ENCODE measurements around the gene USP5. TPM values are rescaled to one million over a fixed set of nuclear protein-coding genes. Genes with fewer than 3 reads are reported as not detected.
A peak's percentile ranks its signal among the peaks of the same experiment; 100 is the strongest.

The USP5 gene
- total RNA-seq, 1 donor from 2014 or later = 146 TPM

DNA sequence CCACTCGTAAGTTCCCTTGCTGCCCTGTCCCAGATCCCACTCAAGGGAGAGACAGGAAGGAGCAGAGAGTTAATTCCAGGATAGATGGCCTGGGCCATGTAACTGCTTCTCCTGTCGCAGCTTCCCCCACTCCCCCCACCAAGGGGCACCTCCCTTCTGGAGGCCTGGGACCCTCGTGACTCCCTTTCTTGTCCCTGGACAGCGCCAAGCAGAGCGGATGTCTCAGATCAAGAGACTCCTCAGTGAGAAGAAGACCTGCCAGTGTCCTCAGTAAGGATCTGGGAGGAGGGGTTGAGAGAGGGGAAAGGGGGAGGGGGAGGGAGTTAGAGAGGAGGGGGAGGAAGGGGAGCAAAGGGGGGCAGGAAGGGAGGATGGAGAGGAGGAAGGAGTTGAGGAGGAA is 33.3 kb upstream of the USP5 start:
- Mint-ChIP-seq H3K4me1 (ENCODE audit: low read depth, unreplicated experiment) (peaks cover 19% of the 10 kb centered on the region), H3K27me3 (ENCODE audit: low read depth, unreplicated experiment) (peaks cover 19% of the 10 kb centered on the region), H3K9me3 (ENCODE audit: unreplicated experiment) (no peaks in the 10 kb centered on the region), H3K4me3 (ENCODE audit: unreplicated experiment) (peak overlapping the region; percentile 50), H3K27ac (ENCODE audit: unreplicated experiment) (no peak overlapping the region), H3K36me3 (ENCODE audit: low read depth, unreplicated experiment) (no peaks in the 10 kb centered on the region)
- H3K27me3 ChIP-seq (ENCODE audit: insufficient read depth, low read length) = no peaks in the 10 kb centered on the region
- H3K4me2 ChIP-seq (ENCODE audit: low read length) = no peak overlapping the region
- no peaks in the 10 kb centered on the region for H4K20me1 ChIP-seq (ENCODE audit: insufficient read depth, low read length)
- FAIRE-seq (no peak), DNase-seq (ENCODE audit: low read depth) (no peak)
- TF ChIP-seq, protein P1, sequence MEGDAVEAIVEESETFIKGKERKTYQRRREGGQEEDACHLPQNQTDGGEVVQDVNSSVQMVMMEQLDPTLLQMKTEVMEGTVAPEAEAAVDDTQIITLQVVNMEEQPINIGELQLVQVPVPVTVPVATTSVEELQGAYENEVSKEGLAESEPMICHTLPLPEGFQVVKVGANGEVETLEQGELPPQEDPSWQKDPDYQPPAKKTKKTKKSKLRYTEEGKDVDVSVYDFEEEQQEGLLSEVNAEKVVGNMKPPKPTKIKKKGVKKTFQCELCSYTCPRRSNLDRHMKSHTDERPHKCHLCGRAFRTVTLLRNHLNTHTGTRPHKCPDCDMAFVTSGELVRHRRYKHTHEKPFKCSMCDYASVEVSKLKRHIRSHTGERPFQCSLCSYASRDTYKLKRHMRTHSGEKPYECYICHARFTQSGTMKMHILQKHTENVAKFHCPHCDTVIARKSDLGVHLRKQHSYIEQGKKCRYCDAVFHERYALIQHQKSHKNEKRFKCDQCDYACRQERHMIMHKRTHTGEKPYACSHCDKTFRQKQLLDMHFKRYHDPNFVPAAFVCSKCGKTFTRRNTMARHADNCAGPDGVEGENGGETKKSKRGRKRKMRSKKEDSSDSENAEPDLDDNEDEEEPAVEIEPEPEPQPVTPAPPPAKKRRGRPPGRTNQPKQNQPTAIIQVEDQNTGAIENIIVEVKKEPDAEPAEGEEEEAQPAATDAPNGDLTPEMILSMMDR (IDR thresholded peaks at IDR 0.05; ENCODE audit: insufficient read depth, low read depth, low read length) = no peak
- no peak for TF ChIP-seq EZH2 (IDR thresholded peaks at IDR 0.05; ENCODE audit: insufficient read depth, low read length)
- no peaks in the 10 kb centered on the region for H3K9me3 ChIP-seq (ENCODE audit: insufficient read depth, low read depth, low read length)
- no peak overlapping the region for H3K27ac ChIP-seq (ENCODE audit: low read depth, low read length)
- H2AFZ ChIP-seq (ENCODE audit: low read depth, low read length) = no peak overlapping the region
- no peak overlapping the region for H3K9ac ChIP-seq (ENCODE audit: low read length)
- H3K36me3 ChIP-seq (ENCODE audit: insufficient read depth, low read length) = no peaks in the 10 kb centered on the region
- H3K4me3 ChIP-seq (ENCODE audit: insufficient read depth, low read depth, low read length) = no peak overlapping the region
- peaks cover 9% of the 10 kb centered on the region for H3K4me1 ChIP-seq (ENCODE audit: insufficient read depth, low read length)
- no peaks in the 10 kb centered on the region for H3K79me2 ChIP-seq (ENCODE audit: insufficient read depth, low read length)

DNA sequence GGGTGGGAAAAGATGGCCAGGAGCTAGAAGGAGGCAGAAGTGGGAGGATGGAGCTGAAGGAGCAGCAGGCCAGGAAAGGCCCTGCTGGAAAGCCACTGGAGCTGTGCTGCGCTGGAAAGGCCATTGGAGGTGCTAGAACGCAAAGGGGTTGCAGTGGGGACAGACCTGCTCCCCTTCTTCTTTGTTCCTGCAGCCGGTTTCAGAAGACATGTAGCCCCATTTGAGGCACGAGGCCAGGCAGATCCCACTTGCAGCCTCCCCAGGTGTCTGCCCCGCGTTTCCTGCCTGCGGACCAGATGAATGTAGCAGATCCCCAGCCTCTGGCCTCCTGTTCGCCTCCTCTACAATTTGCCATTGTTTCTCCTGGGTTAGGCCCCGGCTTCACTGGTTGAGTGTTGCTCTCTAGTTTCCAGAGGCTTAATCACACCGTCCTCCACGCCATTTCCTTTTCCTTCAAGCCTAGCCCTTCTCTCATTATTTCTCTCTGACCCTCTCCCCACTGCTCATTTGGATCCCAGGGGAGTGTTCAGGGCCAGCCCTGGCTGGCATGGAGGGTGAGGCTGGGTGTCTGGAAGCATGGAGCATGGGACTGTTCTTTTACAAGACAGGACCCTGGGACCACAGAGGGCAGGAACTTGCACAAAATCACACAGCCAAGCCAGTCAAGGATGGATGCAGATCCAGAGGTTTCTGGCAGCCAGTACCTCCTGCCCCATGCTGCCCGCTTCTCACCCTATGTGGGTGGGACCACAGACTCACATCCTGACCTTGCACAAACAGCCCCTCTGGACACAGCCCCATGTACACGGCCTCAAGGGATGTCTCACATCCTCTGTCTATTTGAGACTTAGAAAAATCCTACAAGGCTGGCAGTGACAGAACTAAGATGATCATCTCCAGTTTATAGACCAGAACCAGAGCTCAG is 32.6 kb upstream of the USP5 start:
- FAIRE-seq = no peak
- Histone ChIP-seq H3K9ac (ENCODE audit: low read length) (no peak overlapping the region), H3K4me1 (ENCODE audit: insufficient read depth, low read length) (peaks cover 9% of the 10 kb centered on the region), H3K36me3 (ENCODE audit: insufficient read depth, low read length) (no peaks in the 10 kb centered on the region), H3K4me3 (ENCODE audit: insufficient read depth, low read depth, low read length) (no peak overlapping the region), H4K20me1 (ENCODE audit: insufficient read depth, low read length) (no peaks in the 10 kb centered on the region), H2AFZ (ENCODE audit: low read depth, low read length) (no peak overlapping the region), H3K79me2 (ENCODE audit: insufficient read depth, low read length) (no peaks in the 10 kb centered on the region), H3K27ac (ENCODE audit: low read depth, low read length) (no peak overlapping the region), H3K4me2 (ENCODE audit: low read length) (no peak overlapping the region), H3K27me3 (ENCODE audit: insufficient read depth, low read length) (no peaks in the 10 kb centered on the region), H3K9me3 (ENCODE audit: insufficient read depth, low read depth, low read length) (no peaks in the 10 kb centered on the region)
- peaks cover 16% of the 10 kb centered on the region for H3K27me3 Mint-ChIP-seq (ENCODE audit: low read depth, unreplicated experiment)
- H3K4me3 Mint-ChIP-seq (ENCODE audit: unreplicated experiment) = peak overlapping the region; percentile 11
- TF ChIP-seq, protein P1 (IDR thresholded peaks at IDR 0.05; ENCODE audit: insufficient read depth, low read depth, low read length) = no peak
- no peak for TF ChIP-seq EZH2 (IDR thresholded peaks at IDR 0.05; ENCODE audit: insufficient read depth, low read length)
- H3K4me1 Mint-ChIP-seq (ENCODE audit: low read depth, unreplicated experiment) = peaks cover 19% of the 10 kb centered on the region
- H3K27ac Mint-ChIP-seq (ENCODE audit: unreplicated experiment) = no peak overlapping the region
- no peaks in the 10 kb centered on the region for H3K9me3 Mint-ChIP-seq (ENCODE audit: unreplicated experiment)
- no peak for DNase-seq (ENCODE audit: low read depth)
- H3K36me3 Mint-ChIP-seq (ENCODE audit: low read depth, unreplicated experiment) = peaks cover 2% of the 10 kb centered on the region

DNA sequence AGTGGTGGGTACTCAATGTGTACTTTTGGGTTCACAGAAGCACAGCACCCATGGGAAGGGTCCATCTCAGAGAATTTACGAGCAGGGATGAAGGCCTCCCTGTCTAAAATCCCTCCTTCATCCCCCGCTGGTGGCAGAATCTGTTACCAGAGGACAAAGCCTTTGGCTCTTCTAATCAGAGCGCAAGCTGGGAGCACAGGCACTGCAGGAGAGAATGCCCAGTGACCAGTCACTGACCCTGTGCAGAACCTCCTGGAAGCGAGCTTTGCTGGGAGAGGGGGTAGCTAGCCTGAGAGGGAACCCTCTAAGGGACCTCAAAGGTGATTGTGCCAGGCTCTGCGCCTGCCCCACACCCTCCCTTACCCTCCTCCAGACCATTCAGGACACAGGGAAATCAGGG is 31.8 kb upstream of the USP5 start:
- H3K27ac Mint-ChIP-seq (ENCODE audit: unreplicated experiment) = no peak overlapping the region
- no peaks in the 10 kb centered on the region for H3K27me3 ChIP-seq (ENCODE audit: insufficient read depth, low read length)
- peaks cover 12% of the 10 kb centered on the region for H3K4me1 ChIP-seq (ENCODE audit: insufficient read depth, low read length)
- no peaks in the 10 kb centered on the region for H3K79me2 ChIP-seq (ENCODE audit: insufficient read depth, low read length)
- no peak overlapping the region for H3K4me3 ChIP-seq (ENCODE audit: insufficient read depth, low read depth, low read length)
- no peaks in the 10 kb centered on the region for H3K36me3 ChIP-seq (ENCODE audit: insufficient read depth, low read length)
- H4K20me1 ChIP-seq (ENCODE audit: insufficient read depth, low read length) = no peaks in the 10 kb centered on the region
- peaks cover 4% of the 10 kb centered on the region for H3K36me3 Mint-ChIP-seq (ENCODE audit: low read depth, unreplicated experiment)
- H3K9ac ChIP-seq (ENCODE audit: low read length) = no peak overlapping the region
- H2AFZ ChIP-seq (ENCODE audit: low read depth, low read length) = no peak overlapping the region
- TF ChIP-seq EZH2 (IDR thresholded peaks at IDR 0.05; ENCODE audit: insufficient read depth, low read length) = no peak
- TF ChIP-seq, protein P1 (IDR thresholded peaks at IDR 0.05; ENCODE audit: insufficient read depth, low read depth, low read length) = no peak
- H3K4me2 ChIP-seq (ENCODE audit: low read length) = no peak overlapping the region
- H3K4me3 Mint-ChIP-seq (ENCODE audit: unreplicated experiment) = no peak overlapping the region
- H3K27me3 Mint-ChIP-seq (ENCODE audit: low read depth, unreplicated experiment) = peaks cover 8% of the 10 kb centered on the region
- peaks cover 24% of the 10 kb centered on the region for H3K4me1 Mint-ChIP-seq (ENCODE audit: low read depth, unreplicated experiment)
- no peaks in the 10 kb centered on the region for H3K9me3 Mint-ChIP-seq (ENCODE audit: unreplicated experiment)
- H3K9me3 ChIP-seq (ENCODE audit: insufficient read depth, low read depth, low read length) = no peaks in the 10 kb centered on the region
- no peak for DNase-seq (ENCODE audit: low read depth)
- no peak overlapping the region for H3K27ac ChIP-seq (ENCODE audit: low read depth, low read length)
- FAIRE-seq = no peak

All from astrocyte (in vitro differentiated cells and primary cell).